C1 segment of cervical spinal cord (tissue), 14 donors: ENCODE data around the gene NDUFA1.
"Not testable (repeated sequence)": the region's sequence is repeated elsewhere in the genome, so short reads cannot be mapped to it uniquely, and the experiment has no call there.

Experiments
- DNase-seq, 14 donors: peaks; one replicate each; lab custom pipeline; 2025; lab: John Stamatoyannopoulos, UW

NDUFA1 gene

GRCh38 chrX:119900976-119901375 is 29.3 kb downstream of the NDUFA1 start:
- DNase-seq, result no peak

GRCh38 chrX:119916310-119916709 is 44.7 kb downstream of the NDUFA1 start:
- DNase-seq, result no peak

DNA sequence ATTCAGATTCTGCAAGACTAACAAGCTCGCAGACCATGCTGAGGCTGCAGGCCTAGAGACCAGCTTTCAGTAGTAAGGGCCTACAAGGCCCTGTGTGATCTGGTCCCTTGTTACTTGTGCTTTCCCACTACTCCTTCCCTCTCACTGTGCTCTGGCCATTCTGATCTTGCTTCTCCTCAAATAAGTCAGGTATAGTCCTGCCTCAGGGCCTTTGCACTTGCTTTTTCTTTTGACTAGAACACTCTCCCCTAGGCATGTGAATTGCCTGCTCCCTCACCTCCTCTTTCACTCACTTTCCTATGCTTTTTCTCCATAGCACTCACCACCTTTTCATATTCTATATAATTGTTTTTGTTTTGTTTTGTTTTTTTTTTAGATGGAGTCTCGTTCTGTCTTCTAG is 46.2 kb downstream of the NDUFA1 start:
- no peak for DNase-seq

GRCh38 chrX:119919835-119920585 is 48.4 kb downstream of the NDUFA1 start:
- no peak for DNase-seq

- not testable (repeated sequence) for DNase-seq
Measured at GRCh38 chrX:119922391-119922790, 50.8 kb downstream of the NDUFA1 start.
